ENCODE results near the gene ALX4.

Gene ALX4

DNA sequence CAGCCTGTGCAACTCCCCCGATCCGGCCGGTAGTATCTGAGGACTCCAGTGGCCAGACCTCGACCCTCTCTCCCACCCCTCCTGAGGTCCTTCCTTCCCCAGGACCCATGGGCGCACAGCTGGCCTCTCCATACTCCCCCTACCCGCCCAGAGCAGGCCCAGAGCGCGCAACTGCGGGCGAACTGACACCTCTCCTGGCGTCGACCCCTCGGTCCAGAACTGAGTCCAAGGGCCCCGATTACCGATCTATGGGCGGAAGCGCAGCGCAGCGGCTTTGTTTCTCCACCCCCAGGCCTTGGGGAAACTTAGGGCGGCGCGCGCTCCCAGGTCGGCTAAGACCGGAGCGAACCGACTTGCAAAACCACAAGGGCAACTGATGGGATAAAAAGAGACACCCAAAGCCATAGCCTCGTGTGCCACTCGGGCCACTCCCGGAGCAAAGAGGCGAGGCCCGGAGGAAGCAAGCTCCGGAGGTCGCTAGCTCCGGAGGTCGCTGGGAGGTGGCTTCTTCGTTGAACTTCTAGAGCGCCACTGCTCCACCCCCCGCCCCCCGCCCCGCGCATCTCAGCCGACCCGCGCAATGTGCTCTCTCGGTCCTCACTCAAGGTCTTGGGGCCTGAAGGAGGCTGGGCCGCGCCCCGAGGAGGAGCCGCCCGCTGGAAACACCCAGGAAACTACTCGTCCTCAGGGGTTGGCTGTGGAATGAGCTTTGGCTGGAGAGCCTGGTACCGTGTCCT lies 9.8 kb upstream of the ALX4 start:
- no peak for DNase-seq (ENCODE audit: extremely low spot score)
- ChIA-PET CTCF (no interaction called here), POLR2A (no interaction called here)
- TF ChIP-seq CTBP1 (IDR thresholded peaks at IDR 0.05; ENCODE audit: borderline replicate concordance) (no peak), ARNT (IDR thresholded peaks at IDR 0.05) (no peak), NFRKB (IDR thresholded peaks at IDR 0.05) (no peak), SP1 (IDR thresholded peaks at IDR 0.05) (no peak), LEF1 (IDR thresholded peaks at IDR 0.05; ENCODE audit: borderline replicate concordance) (no peak), ZNF384 (IDR thresholded peaks at IDR 0.05) (no peak), L3MBTL2 (conservative IDR thresholded peaks at IDR 0.05) (no peak), FOXK2 (IDR thresholded peaks at IDR 0.05) (no peak), SUZ12 (IDR thresholded peaks at IDR 0.05) (no peak)

DNA sequence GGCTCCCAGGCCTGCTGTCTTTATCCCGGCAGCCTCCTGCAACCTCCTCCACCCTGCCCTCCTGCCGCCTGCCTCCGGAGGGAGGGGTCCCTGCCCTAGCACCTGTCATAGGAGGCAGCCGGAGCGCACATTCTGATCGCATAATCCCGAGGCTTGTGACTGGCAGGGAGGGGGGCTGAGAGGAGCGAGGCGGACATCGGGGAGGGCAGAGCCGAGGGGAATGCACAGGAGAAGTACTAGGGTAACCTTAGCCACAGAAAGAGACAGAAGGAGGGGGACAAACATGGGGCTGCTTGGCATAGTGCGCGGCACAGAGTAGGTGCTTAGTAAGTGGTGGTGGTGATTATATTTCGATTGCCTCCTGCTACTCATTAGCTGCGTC lies 9.2 kb upstream of the ALX4 start:
- no peak for TF ChIP-seq SUZ12 (IDR thresholded peaks at IDR 0.05)
- TF ChIP-seq NFRKB (IDR thresholded peaks at IDR 0.05): no peak
- TF ChIP-seq ZNF384 (IDR thresholded peaks at IDR 0.05): no peak
- TF ChIP-seq ARNT (IDR thresholded peaks at IDR 0.05): no peak
- TF ChIP-seq, protein P1, sequence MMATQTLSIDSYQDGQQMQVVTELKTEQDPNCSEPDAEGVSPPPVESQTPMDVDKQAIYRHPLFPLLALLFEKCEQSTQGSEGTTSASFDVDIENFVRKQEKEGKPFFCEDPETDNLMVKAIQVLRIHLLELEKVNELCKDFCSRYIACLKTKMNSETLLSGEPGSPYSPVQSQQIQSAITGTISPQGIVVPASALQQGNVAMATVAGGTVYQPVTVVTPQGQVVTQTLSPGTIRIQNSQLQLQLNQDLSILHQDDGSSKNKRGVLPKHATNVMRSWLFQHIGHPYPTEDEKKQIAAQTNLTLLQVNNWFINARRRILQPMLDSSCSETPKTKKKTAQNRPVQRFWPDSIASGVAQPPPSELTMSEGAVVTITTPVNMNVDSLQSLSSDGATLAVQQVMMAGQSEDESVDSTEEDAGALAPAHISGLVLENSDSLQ (IDR thresholded peaks at IDR 0.05): no peak
- TF ChIP-seq FOXM1 (IDR thresholded peaks at IDR 0.05; ENCODE audit: borderline replicate concordance): no peak
- TF ChIP-seq HDGF (IDR thresholded peaks at IDR 0.05; ENCODE audit: borderline replicate concordance): no peak
- TF ChIP-seq SP1 (IDR thresholded peaks at IDR 0.05): no peak
- no peak for DNase-seq (ENCODE audit: extremely low spot score)
- ChIA-PET POLR2A (no interaction called here), CTCF (no interaction called here)

DNA sequence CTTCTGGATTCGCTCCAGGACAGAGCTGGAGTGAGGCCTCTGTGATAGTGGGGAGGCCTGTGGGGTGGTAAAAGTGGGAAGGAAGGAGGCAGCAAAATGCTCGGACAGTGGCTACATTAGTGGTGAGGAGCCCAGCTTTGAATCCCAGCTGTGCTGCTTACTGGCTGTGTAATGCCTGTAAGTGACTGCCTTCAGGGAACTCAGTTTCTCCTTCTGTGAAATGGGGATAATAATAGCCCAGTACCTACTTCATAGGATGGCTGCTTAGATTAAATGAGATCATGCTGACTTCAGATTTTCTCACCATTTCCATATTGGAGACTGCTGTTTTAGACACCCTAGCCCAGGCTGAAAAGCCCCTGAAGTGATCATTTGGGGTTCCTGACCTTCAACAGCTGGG lies 8.4 kb upstream of the ALX4 start:
- POLR2A ChIA-PET: no interaction called here
- CTCF ChIA-PET: no interaction called here
- TF ChIP-seq CTBP1 (IDR thresholded peaks at IDR 0.05; ENCODE audit: borderline replicate concordance) (no peak), ARNT (IDR thresholded peaks at IDR 0.05) (no peak), NFRKB (IDR thresholded peaks at IDR 0.05) (no peak), TARDBP (IDR thresholded peaks at IDR 0.05) (no peak), HDGF (IDR thresholded peaks at IDR 0.05; ENCODE audit: borderline replicate concordance) (no peak), ELF4 (IDR thresholded peaks at IDR 0.05) (no peak), L3MBTL2 (conservative IDR thresholded peaks at IDR 0.05) (no peak), FOXK2 (IDR thresholded peaks at IDR 0.05) (no peak), BHLHE40 (IDR thresholded peaks at IDR 0.05; ENCODE audit: borderline replicate concordance) (no peak), FOXM1 (IDR thresholded peaks at IDR 0.05; ENCODE audit: borderline replicate concordance) (no peak), ZNF384 (IDR thresholded peaks at IDR 0.05) (no peak), LEF1 (IDR thresholded peaks at IDR 0.05; ENCODE audit: borderline replicate concordance) (no peak), SUZ12 (IDR thresholded peaks at IDR 0.05) (no peak), SP1 (IDR thresholded peaks at IDR 0.05) (no peak)
- TF ChIP-seq, protein P1 (IDR thresholded peaks at IDR 0.05): no peak
- DNase-seq (ENCODE audit: extremely low spot score): no peak

DNA sequence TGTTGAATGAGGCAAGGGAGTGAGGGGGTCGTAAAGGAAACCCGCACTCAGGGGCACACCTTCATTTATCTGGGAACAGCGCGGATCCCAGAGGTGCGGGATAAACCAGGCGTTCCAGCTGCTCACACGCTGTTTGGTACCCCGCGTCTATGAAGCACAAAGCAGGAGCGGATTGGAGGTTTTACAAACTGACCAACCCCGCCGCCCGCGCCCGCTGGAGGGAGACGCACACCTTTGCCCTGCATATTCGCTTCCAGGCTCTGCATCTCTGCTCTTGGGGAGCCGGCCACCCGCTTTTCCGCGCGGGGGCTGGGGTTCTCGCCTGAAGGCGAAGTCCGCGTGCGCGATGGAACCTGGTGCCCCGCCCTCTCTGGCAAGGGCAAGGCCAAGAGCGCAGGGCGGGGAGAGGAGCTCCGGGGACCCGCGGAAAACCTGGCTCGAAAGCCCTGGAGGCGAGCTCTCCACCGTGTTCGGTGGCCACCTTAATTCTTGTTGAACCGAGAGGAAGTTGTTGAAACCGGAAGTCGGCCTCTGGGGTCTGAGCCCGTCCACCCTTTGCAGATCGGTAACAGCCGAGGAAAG lies 6.8 kb upstream of the ALX4 start:
- TF ChIP-seq BHLHE40 (IDR thresholded peaks at IDR 0.05; ENCODE audit: borderline replicate concordance) (no peak), FOXK2 (IDR thresholded peaks at IDR 0.05) (no peak), FOXM1 (IDR thresholded peaks at IDR 0.05; ENCODE audit: borderline replicate concordance) (no peak), CTBP1 (IDR thresholded peaks at IDR 0.05; ENCODE audit: borderline replicate concordance) (no peak), ZNF384 (IDR thresholded peaks at IDR 0.05) (no peak), NFRKB (IDR thresholded peaks at IDR 0.05) (no peak), L3MBTL2 (conservative IDR thresholded peaks at IDR 0.05) (no peak), ARNT (IDR thresholded peaks at IDR 0.05) (no peak), LEF1 (IDR thresholded peaks at IDR 0.05; ENCODE audit: borderline replicate concordance) (no peak), FOXA1 (IDR thresholded peaks at IDR 0.05) (no peak), TARDBP (IDR thresholded peaks at IDR 0.05) (no peak), SUZ12 (IDR thresholded peaks at IDR 0.05) (no peak), HDGF (IDR thresholded peaks at IDR 0.05; ENCODE audit: borderline replicate concordance) (no peak), SP1 (IDR thresholded peaks at IDR 0.05) (no peak)
- TF ChIP-seq, protein P1 (IDR thresholded peaks at IDR 0.05): no peak
- DNase-seq (ENCODE audit: extremely low spot score): no peak
- ChIA-PET POLR2A (no interaction called here), CTCF (no interaction called here)

DNA sequence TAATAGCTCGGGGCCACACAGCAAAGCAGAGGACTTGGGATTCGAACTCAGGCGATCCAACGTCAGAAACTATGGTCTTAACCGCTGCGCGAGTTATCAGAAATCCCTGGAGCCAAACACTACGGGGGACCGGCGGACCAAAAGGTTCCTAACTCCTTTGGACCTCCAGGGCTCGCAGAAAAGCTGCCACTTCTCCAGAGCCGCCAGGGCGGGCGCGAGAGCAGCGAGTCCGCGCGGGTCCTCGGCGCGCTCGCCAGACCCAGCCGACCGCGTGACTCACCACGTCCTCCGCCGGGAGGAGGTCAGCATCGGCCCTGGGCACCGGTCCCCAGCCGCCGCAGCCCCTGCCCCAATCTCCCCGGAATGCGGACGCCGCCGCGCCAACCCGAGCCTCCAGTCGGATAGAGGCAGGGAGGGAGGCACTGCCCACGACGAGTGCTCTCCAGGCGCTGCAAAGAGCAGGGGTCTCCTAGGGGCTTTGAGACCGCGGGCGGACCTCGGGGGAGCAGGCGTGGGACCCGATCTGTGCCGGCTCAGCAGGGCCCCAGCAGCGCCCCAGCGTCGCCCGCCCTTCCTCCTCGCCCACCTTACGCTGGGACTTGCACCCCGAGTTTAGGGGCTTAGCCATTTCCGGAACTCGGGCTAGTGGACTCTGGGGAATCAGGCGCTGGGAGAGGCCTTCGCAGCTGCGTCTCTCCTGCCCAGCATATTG lies 6.2 kb upstream of the ALX4 start:
- TF ChIP-seq FOXA1 (IDR thresholded peaks at IDR 0.05) (no peak), CTBP1 (IDR thresholded peaks at IDR 0.05; ENCODE audit: borderline replicate concordance) (no peak), FOXK2 (IDR thresholded peaks at IDR 0.05) (no peak), NFRKB (IDR thresholded peaks at IDR 0.05) (no peak), L3MBTL2 (conservative IDR thresholded peaks at IDR 0.05) (no peak), ARNT (IDR thresholded peaks at IDR 0.05) (no peak), SUZ12 (IDR thresholded peaks at IDR 0.05) (no peak), BHLHE40 (IDR thresholded peaks at IDR 0.05; ENCODE audit: borderline replicate concordance) (no peak), TARDBP (IDR thresholded peaks at IDR 0.05) (no peak), SP1 (IDR thresholded peaks at IDR 0.05) (no peak), HDGF (IDR thresholded peaks at IDR 0.05; ENCODE audit: borderline replicate concordance) (no peak), LEF1 (IDR thresholded peaks at IDR 0.05; ENCODE audit: borderline replicate concordance) (no peak), FOXM1 (IDR thresholded peaks at IDR 0.05; ENCODE audit: borderline replicate concordance) (no peak), ZNF384 (IDR thresholded peaks at IDR 0.05) (no peak)
- TF ChIP-seq, protein P1 (IDR thresholded peaks at IDR 0.05): no peak
- POLR2A ChIA-PET: no interaction called here
- no peak for DNase-seq (ENCODE audit: extremely low spot score)
- CTCF ChIA-PET: no interaction called here
